NCI-H460 (cell line): ENCODE results near the gene ZFP3. TPM values are rescaled to one million over a fixed set of nuclear protein-coding genes. Genes with fewer than 3 reads are reported as not detected.
"Not testable (repeated sequence)": the region's sequence is repeated elsewhere in the genome, so short reads cannot be mapped to it uniquely, and the experiment has no call there.

Experiments
- DNase-seq: peaks from one replicate; pipeline ENCODE4 v3.0.0-alpha.2; 2016; ENCODE audit warnings: low read depth; ENCODE audit errors: extremely low read depth
- total RNA-seq: library from RNA; depleted of rRNA; stranded (reverse); fragments of >200 nt; shearing (Covaris generic); gene quantifications from 2 replicates; pipeline ENCODE4 v1.2.3, GENCODE V29; 2014

Gene ZFP3
- total RNA-seq, 1 experiment from 2014 or later = not detected

- no peak for DNase-seq
These were observed 45.3 kb downstream of the ZFP3 start for GRCh38 chr17:5123343-5124124.

- DNase-seq = not testable (repeated sequence)
These were observed 46.0 kb downstream of the ZFP3 start for GRCh38 chr17:5124125-5124760.

GRCh38 chr17:5124896-5125295 is 46.6 kb downstream of the ZFP3 start:
- not testable (repeated sequence) for DNase-seq

- DNase-seq = no peak
These were observed 48.6 kb downstream of the ZFP3 start for GRCh38 chr17:5126719-5127488.

GRCh38 chr17:5127910-5128309 is 49.6 kb downstream of the ZFP3 start:
- no peak for DNase-seq

GRCh38 chr17:5128387-5128786 is 50.1 kb downstream of the ZFP3 start:
- DNase-seq = not testable (repeated sequence)

- DNase-seq = no peak
These were observed 50.8 kb downstream of the ZFP3 start for GRCh38 chr17:5128905-5129535.

GRCh38 chr17:5129770-5130169 is 51.5 kb downstream of the ZFP3 start:
- DNase-seq = not testable (repeated sequence)

- DNase-seq = not testable (repeated sequence)
These were observed 52.0 kb downstream of the ZFP3 start for GRCh38 chr17:5130261-5130660.

- not testable (repeated sequence) for DNase-seq
These were observed 52.4 kb downstream of the ZFP3 start for GRCh38 chr17:5130687-5131086.

GRCh38 chr17:5131146-5131715 is 53.0 kb downstream of the ZFP3 start:
- DNase-seq = no peak

GRCh38 chr17:5131799-5132502 is 53.7 kb downstream of the ZFP3 start:
- DNase-seq = not testable (repeated sequence)

- DNase-seq = not testable (repeated sequence)
These were observed 54.4 kb downstream of the ZFP3 start for GRCh38 chr17:5132503-5133225.

- no peak for DNase-seq
These were observed 55.0 kb downstream of the ZFP3 start for GRCh38 chr17:5133311-5133710.

- not testable (repeated sequence) for DNase-seq
These were observed 55.7 kb downstream of the ZFP3 start for GRCh38 chr17:5133961-5134360.

GRCh38 chr17:5134571-5134970 is 56.3 kb downstream of the ZFP3 start:
- DNase-seq = not testable (repeated sequence)

GRCh38 chr17:5135131-5135712 is 57.0 kb downstream of the ZFP3 start:
- not testable (repeated sequence) for DNase-seq

- DNase-seq = no peak
These were observed 57.7 kb downstream of the ZFP3 start for GRCh38 chr17:5135726-5136579.
